ENCODE data around the gene CCDC177.

Gene CCDC177

DNA sequence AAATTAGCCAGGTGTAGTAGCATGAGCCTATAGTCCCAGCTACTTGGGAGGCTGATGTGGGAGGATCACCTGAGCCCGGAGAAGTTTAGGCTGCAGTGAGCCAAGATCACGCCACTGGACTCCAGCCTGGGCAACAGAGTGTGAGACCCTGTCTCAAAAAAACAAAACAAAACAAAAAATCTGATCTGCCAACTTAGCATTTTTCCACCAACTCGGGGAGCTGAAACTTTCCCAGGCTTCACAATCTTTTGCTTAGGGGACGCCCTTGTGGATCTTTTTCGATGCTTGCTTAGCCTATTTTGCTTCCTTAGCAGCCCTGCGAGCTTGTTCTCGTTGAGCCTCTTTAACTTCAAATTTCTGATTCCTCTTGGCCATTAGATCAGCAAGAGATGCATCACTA, 13.8 kb downstream of the CCDC177 start:
- no peak for DNase-seq

DNA sequence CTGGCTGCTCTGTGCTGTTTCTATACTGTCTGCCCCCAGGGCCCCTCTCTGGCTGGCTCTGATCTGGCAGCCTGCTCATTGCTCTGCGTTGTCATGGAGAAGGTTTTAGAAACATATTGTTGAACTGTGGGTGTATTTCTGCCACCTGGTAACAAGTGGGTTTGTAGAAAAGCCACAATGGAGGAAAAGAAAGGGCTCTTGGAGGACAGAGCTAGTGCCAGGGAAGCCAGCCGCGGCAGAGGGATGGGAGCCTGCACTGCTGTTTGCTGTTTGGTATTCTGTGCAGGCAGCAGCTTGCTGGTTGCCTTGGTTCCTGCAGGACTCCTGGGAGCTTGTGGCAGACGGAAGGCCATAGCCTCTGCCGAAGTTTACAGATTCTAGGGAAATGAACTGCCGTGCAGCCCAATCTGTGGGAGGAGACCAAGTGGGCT, 15.1 kb downstream of the CCDC177 start:
- no peak for DNase-seq

DNA sequence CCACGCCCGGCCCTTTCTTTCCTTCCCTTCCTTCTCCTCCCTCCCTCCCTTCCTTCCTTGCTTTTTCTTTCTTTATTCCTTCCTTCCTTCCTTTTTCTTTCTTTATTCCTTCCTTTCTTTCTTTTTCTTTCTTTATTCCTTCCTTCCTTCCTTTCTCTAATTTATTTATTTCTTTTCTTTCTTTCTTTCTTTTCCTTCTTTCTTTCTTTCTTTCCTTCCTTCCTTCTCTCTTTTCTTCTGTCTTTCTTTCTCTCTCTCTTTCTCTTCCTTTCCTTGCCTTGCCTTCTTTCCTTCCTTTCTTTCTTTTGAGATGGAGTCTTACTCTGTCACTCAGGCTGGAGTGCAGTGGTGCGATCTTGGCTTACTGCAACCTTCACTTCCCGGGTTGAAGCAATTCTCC, 15.9 kb downstream of the CCDC177 start:
- DNase-seq, result no peak

DNA sequence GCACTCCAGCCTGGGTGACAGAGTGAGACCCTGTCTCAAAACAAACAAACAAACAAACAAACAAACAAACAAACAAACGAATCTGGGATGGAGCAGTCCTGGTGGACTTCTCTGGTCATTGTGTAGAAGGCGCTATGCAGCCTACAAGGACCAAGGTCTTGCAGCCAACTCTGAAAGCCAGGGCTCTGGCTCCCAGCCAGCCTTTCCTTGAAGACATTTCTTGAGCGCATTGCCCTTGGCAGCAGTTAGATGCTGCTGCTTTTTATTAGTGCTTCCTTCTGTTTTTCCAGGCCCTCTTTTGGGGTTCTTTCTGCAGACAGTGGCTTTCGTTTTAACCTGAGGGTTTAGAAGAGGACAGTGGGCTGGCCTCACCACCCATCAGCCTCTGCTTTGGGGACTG, 20.2 kb downstream of the CCDC177 start:
- DNase-seq, result no peak

DNA sequence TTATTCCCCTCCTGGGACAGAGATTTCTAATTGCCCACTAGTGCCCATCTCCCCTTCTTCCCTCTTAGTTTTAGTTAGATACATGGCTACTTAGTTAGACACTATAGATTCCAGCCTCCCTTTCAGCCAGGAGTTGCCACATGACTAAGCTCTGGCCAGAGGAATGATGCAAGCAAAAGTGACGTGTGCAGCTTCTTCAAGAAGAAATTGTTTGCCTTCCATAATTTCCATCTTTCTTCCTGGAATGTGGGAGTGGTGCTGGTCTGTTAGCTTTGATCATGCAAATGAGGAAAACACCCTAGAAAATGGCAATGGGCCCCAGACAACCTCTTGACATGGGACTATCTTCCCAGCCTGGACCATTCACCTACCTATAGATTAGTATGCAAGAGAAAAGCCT, 21.4 kb downstream of the CCDC177 start:
- DNase-seq, result no peak

DNA sequence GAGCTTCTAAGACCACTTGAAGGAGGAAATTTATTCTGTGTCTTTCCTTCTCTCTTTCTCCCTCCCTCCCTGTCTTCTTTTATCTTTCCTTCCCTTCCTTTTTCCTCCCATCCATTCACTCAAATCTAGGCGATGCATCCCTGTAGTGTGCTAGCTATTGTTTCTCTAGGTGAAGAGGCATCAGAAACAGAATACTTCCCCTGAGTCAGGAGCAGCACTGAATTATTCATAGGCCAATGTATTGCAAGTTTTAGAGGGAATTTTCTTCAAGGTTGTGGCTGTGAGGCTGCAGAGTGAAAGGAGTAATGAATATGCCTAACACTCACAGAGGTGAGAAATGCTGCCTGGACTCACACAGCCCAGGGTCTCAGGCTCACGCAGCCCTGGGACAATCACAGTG, 23.2 kb downstream of the CCDC177 start:
- no peak for DNase-seq

DNA sequence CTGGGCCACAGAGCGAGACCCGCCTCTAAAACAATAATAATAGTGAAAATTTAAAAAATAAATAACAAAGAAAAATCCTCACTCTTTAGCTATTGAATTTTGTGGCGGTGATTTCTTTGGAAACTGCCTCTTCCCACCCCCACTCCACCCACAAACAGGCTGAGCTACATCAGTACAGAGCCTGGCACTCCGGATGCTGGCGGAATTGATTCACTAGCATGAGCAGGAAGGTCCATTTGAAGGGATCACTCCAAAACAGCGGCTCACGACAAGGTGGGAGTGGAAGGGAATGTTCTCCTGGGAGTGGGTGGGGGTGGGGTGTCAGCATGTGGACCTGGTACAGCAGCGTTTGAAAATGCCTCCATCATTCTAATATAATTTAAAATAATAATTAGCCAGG, 26.1 kb downstream of the CCDC177 start:
- DNase-seq, result no peak

DNA sequence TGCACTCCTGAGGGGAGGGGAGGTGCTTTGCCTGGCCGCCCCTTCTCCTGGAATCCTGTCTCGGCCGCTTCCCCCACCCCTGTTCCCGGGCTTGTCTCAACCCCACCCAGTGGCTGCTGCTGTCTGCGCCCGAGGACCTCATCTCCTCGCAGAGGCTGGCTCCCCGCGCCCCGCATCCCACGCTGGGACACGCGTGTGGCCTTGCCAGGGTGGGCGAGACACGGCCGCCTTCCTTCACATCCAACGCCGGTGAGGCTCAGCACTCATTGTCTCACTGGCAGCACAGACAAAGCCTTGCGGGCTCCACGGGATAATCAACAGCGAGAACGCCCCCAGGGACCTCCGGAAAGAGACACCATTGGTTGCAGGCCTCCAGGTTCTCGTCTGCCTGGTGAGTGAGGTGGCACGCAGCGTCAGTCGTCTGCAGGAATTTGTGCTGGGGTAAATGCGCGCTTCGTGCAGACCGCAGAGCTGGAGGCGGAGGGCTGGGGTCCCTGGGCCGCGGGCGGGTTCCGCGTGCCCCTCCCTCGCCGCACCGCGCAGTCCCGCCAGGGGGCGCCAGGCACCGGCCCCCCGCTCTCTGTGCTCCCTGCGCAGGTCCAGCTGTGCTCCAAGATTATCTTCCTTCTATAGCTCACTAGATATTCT, 26.8 kb downstream of the CCDC177 start:
- no peak for DNase-seq

DNA sequence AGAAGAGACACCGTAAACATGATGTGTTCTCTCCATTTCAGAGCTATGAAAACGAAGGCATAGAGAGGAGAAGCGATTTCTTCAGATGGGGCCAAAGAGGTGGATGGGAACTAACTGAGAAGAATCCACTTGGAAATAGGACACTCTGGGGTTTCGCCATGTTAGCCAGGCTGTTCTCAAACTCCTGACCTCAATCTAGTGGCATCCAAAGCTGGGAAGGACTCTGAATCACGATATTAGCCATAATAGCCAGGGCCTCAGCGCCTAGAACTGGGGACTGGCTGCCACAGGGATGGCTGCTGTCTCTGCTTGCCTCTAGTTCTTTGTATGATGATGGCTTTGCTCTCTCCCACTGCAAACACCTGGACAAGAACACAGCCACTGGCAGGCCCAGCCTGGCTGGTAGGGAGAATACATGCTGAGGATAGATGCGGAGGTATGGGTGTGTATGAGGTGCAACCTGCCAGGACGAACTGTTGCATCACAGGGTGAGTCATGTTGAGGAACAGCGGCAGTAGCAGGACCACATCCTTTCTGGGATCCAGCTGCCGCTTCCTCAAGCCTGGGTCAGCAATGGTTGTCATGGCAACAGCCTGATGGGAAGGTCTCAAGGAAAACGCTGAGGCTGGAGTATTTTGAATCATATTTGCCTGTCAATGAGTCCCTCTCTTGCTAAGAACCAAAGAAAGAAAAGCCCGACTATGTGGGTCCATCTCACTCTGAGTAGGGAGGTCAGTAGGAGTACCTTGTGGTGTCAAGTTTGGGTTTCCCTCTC, 31.1 kb downstream of the CCDC177 start:
- DNase-seq, result peak; percentile 84 to 87

DNA sequence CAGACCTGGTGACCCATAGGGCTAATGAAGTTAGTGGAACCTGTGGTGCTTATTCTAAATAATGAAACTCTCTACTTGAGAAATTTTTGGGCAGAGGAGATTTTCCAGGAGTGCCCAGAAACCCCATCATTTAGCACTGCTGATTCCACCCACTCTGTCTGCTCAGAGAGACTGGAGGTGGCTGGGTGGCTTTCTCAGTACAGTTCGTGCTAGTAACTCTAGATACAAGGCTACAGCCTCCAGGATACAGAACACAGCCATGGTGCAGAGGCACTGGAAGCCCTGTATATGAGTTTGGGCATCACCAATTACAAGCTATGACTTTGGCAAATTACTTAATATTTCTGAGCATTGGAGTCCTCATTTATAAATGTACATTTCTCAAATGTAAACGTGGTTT, 32.4 kb downstream of the CCDC177 start:
- no peak for DNase-seq

DNA sequence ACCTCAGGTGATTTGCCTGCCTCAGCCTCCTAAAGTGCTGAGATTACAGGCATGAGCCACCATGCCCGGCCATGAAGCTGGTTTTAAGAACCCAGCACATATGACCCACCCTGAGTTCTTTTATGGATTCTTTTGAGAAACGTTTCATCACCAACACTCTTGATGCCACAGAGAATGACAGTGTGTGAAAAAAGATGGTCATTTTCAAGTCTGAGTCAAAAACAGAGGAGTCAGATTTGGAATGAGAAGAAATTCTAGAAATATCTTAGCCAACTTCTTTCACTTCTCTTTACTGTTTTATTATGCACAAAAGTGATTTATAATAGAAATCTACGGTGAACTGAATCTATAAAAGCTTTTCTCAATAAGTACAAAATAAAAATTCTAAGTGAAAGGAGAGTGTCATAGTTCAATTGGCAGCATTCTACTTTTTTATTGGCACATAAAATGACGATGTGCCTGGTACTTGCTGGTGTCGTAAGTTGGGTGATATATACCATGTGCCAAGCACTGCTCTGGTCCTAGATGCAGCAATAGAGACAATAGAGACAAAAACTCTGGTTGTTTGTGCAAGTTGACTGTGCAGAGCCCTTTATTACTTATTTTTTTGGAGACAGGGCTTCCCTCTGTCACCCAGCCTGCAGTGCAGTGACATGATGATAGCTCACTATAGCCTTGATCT, 33.9 kb downstream of the CCDC177 start:
- DNase-seq, result no peak

DNA sequence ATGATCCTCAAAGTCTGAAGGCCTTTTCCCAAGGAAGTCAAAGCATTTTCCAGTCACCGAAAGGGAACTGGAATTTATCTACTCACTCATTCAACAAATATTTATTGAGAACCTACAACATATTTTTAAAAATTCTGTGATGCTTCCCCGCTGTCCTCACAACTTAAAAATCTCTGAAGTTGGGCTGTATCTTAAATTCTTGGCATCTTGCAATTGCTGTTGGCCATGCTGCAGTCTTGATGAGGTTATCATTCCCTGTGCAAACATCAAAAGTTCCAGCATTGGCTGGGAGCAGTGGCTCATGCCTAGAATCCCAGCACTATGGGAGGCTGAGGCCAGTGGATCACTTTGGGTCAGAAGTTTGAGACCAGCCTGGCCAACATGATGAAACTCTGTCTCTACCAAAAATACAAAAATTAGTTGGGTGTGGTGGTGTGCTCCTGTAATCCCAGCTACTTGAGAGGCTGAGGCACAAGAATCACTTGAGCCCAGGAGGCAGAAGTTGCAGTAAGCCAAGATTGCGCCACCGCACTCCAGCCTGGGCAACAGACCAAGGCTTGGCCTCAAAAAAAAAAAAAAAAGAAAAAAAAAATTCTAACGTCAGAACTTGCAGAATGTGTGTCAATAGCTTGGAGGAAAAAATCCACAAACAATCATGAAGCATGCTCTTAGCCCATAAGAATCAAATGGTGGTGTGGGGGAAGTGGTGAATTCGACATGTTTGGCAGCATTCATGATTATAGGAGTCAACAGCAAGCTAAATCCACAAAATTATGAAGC, 34.9 kb downstream of the CCDC177 start:
- peak; percentile 46 to 66 for DNase-seq

DNA sequence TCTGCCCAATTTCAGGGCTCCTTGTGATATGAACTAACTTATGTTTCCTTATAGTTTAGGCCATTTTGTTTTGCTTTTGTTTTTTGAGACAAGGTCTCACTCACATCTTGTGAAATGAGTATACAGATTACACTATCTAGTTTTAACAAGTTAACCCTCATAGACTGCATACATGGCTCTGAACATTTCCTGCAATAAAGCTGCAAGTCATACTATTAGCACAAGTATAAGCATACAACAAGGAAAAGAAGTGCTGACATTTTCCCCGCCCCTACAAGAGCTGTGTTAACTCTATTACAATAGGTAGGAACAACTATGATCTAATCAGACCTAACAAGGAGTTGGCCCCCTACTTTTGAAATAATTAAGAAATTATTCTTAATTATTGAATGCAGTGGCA, 35.9 kb downstream of the CCDC177 start:
- DNase-seq, result no peak

DNA sequence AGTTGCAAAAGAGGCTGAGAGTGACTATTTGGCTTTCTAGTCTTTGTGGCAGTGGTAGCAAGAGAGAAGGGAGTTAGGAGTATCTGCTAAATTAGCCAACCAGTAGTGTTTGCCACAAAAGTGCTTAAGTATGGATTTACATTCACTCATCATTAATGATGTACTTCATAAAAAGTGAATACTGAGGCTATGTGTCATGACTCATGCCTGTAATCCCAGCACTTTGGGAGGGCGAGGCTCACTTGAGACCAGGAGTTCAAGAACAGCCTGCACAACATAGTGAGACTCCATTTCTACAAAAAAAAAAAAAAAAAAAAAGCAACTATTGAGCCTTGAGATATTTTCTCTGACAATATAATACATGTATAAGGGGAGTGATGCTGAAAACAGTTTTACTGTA, 36.8 kb downstream of the CCDC177 start:
- DNase-seq, result no peak

DNA sequence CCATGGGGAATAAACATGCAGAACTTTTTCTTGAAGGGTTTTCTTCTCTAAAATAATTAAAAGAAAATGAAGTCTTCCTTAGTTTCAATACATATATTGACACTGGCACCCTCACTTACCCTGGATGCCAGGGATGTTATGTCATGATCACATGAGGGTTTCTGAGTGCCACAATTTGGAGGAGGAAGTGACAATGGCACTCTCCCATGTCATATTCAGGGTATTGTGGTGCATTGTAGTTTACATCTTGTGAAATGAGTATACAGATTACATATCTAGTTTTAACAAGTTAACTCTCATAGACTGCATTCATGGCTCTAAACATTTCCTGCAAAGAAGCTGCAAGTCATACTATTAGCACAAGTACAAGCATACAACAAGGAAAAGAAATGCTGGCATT, 37.7 kb downstream of the CCDC177 start:
- no peak for DNase-seq

DNA sequence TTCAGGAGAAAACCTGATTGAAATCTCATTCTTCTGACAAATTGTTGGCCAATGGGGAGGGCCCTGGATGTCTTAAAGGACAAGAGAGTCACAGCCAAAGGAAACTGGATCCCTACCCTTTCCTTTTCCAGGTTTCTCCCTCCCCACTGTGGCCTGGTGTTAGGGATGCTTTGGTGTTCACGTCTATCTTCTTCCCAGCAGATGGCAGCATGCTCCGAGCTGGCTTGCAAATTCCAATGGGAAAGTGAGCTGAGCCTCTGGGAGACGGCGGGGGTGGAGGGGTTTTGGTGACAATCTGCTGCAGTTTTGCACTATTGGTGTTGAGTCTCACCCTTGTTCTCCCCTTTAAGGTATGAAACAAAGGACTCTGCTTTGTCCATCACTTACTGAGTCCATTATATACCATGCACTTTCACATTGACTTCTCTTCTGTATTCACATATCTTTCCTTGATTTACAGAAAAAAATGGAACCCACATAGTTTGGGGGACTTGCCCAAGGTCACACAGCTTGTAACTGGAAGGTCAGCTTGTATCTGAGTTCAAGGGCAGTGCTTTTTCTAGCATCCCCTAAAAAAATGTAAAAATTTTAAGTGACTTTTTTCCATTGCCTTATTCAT, 39.3 kb downstream of the CCDC177 start:
- no peak for DNase-seq

DNA sequence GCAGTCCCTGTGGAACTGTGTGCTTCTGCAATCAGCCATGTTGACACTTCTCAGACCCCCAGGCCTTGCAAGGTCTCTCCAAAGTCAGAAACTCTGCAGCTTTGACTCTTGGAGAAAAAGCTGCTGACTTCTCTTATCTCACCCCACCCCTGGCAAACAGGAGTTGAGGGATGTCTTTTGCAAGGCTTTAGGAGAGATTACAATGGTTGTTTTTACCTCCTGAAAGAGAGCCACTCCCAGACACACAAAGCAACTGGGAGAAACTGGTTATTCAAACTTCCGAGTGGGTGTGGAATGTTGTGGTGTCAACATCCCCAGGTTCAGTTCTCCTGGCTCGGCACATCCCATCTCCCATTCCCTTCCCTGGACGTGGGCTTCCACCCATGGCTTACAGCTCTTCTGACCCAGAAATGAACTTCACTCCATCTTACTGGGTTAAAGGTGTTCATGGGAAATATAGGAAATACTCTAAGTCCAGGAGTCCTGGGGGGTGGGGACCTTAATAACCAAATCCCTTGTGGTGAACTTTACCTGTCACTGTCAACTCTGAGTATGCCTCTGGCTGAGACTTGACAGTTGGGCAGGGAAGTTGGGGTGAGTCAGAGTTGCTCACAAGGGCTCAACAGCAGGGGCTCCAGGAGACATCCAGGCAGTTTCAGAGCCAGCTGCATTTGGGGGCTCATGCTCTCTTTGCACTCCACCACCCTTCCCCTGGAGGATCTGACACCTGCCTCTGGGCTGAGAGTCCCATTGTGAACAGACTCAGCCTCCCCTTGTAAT, 41.9 kb downstream of the CCDC177 start:
- no peak for DNase-seq

DNA sequence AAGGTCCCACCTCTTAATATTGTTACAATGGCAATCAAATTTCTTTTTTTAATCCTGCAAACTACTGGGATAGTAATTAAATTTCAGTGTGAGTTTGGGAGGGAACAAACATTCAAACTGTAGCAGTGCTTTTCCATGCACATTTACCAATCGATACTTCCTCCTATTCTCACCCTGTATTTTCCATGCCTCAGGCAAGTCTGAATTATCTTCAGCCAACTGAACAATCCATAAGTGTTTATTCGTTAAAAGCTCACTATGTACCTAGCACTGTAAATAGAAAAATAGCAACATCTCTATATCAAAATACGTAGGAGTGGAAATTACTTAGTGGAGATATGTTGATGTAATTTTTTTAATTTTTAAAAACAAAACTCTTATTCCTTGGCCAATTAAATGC, 43.5 kb downstream of the CCDC177 start:
- no peak for DNase-seq

DNA sequence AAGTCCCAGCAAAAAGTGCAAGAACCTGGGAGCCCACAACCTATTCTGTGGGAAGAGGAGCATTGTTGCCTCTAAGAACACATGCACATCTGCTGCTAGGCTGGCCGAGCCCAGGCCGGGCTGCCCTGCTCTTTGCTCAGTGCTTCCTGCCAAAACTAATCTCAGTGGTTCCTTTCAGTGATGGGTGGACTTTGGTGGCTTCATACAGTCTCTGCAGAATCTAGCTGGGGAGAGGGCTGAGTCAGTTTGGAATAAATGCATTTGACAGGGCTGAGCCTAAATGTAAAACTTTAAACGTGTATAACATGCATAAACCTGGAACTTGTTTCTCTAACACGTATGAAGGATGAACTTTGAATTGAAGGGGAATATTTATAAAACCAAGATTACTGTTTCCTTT, 44.6 kb downstream of the CCDC177 start:
- no peak for DNase-seq

DNA sequence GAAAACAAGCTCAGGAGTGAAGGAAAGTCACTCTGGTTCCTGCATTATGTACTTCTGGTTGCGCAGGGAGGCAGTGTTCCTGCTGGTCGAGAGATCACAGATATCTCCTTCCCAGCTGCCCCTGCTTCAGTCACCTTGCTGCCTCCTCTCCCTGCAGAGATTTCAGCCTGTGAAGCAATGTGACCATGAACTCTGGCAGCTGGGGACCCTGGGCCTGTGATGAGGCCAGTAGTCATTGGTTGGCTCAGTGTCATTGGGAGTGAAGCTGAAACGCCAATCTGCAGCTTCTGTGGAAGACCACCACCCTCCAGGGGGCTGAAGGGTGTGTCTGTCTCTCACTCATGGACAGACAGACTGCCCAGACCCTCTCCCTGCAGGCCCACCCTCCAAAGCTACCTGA, 45.1 kb downstream of the CCDC177 start:
- DNase-seq, result no peak

DNA sequence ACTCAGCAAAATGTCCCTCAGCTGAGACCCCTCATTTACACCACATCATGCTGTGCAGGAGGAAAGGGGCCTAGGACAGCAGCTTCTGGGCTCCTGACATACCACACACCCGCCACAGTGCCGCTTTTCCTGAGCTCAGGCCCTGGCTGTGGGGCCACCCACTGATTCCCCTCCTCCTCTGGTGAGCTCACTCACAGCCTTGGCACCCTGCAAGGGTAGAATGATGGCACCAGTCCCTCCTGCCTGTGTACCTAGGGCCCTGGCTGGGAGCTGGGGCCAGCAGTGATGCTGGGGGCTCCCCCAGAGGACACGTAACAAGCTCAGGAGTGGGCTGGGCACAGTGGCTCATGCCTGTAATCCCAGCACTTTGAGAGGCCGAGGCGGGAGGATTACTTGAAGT, 45.7 kb downstream of the CCDC177 start:
- DNase-seq, result no peak

DNA sequence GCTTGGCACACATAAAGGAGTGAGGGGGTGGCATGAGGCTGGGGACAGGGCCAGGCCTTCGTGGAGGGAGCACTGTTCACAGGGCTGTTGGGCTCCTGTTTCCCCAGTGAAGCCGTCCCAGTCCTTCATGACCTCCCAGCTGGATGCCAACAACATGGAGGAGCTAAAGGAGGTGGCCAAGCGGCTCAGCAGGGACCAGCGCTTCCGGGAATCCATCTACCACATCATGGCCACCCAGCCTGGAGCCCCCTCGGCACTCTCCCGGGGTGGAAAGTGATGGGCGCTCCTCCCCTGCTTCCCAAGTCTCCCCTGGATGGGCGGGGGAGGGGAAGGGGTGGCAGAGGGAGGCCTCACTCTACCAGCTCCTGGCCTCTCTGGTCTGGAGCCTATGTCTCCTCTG, 46.5 kb downstream of the CCDC177 start:
- no peak for DNase-seq

Measured in AML-193 (cell line).